ENCODE measurements around the gene CTXND1. TPM values are rescaled to one million over a fixed set of nuclear protein-coding genes. Genes with fewer than 3 reads are reported as not detected.

The CTXND1 gene
- total and polyA plus RNA-seq, 2 of the 13 experiments (the other 11 are each of a cell fraction or from before 2014, with no cell fraction given): 1.2 to 2.1 TPM

GRCh38 chr15:80163217-80163616, 88.8 kb downstream of the CTXND1 start (continued):
- TF ChIP-seq ZBTB38 (CRISPR knock-in tag; IDR thresholded peaks at IDR 0.05) (no peak), PAX8 (CRISPR knock-in tag; IDR thresholded peaks at IDR 0.05; ENCODE audit: borderline replicate concordance) (no peak), SALL2 (CRISPR knock-in tag; IDR thresholded peaks at IDR 0.05) (no peak), MXI1 (IDR thresholded peaks at IDR 0.05; ENCODE audit: borderline replicate concordance, low read depth, low read length) (peak; percentile 16; the same call in 1 of the 3 replicates), ZBTB46 (CRISPR knock-in tag; IDR thresholded peaks at IDR 0.05; ENCODE audit: borderline replicate concordance) (no peak), CENPBD1 (CRISPR knock-in tag; IDR thresholded peaks at IDR 0.05; ENCODE audit: borderline replicate concordance, low read depth) (no peak), DDIT3 (CRISPR knock-in tag; IDR thresholded peaks at IDR 0.05) (no peak), SOX6 (IDR thresholded peaks at IDR 0.05) (no peak), SOX6 (CRISPR knock-in tag; IDR thresholded peaks at IDR 0.05) (0 out of 2 replicates have a peak, but pooled peaks have one; percentile 22), SKI (IDR thresholded peaks at IDR 0.05; ENCODE audit: partially characterized antibody) (peak; percentile 67), HNF4G (IDR thresholded peaks at IDR 0.05; ENCODE audit: borderline replicate concordance, low read depth, low read length) (0 out of 2 replicates have a peak, but pooled peaks have one; percentile 16), HNF4G (CRISPR knock-in tag; IDR thresholded peaks at IDR 0.05; ENCODE audit: borderline replicate concordance, low read depth) (no peak), ZNF576 (CRISPR knock-in tag; IDR thresholded peaks at IDR 0.05) (no peak), HIC2 (CRISPR knock-in tag; IDR thresholded peaks at IDR 0.05; ENCODE audit: low read depth) (peak; percentile 97), HNF4A (CRISPR knock-in tag; IDR thresholded peaks at IDR 0.05) (peak; percentile 68), ZNF275 (CRISPR knock-in tag; IDR thresholded peaks at IDR 0.05; ENCODE audit: borderline replicate concordance) (no peak), STAG1 (CRISPR knock-in tag; IDR thresholded peaks at IDR 0.05) (no peak), POLR2G (IDR thresholded peaks at IDR 0.05; ENCODE audit: low read depth, low read length) (no peak), HNRNPL (IDR thresholded peaks at IDR 0.05; ENCODE audit: low read depth, low read length) (0 out of 2 replicates have a peak, but pooled peaks have one; percentile 26), NFKBIZ (CRISPR knock-in tag; IDR thresholded peaks at IDR 0.05) (no peak), HES4 (CRISPR knock-in tag; IDR thresholded peaks at IDR 0.05; ENCODE audit: borderline replicate concordance) (no peak), SPEN (CRISPR knock-in tag; IDR thresholded peaks at IDR 0.05; ENCODE audit: low read depth) (no peak), ELF1 (CRISPR knock-in tag; IDR thresholded peaks at IDR 0.05) (peak; percentile 55; the same call in 1 of the 2 replicates), ZFP82 (CRISPR knock-in tag; IDR thresholded peaks at IDR 0.05; ENCODE audit: borderline replicate concordance) (no peak)

Data from HepG2 (cell line).